KMS-11 (cell line): ENCODE measurements around the gene TMEM187.
A peak's percentile ranks its signal among the peaks of the same experiment; 100 is the strongest.

Source experiments
- H2AFZ ChIP-seq: fragments of 200-600 bp; sonication (generic); 2 replicates; pipeline ENCODE4 v1.6.1; 2016; ENCODE audit warnings: antibody characterized with exemption, mixed run types, low read depth
- H3K27ac ChIP-seq: fragments of 200-600 bp; sonication (generic); 2 replicates; pipeline ENCODE4 v1.6.1; 2016; ENCODE audit warnings: mild to moderate bottlenecking, mixed run types
- H3K27me3 ChIP-seq: fragments of 200-600 bp; sonication (generic); 2 replicates; pipeline ENCODE4 v1.6.1; 2017; ENCODE audit warnings: mild to moderate bottlenecking, low read depth, mixed run types, moderate library complexity; ENCODE audit not compliant: insufficient read depth
- H3K36me3 ChIP-seq: fragments of 200-600 bp; sonication (generic); 2 replicates; pipeline ENCODE4 v1.6.1; 2017; ENCODE audit warnings: mild to moderate bottlenecking, mixed run types; ENCODE audit not compliant: insufficient read depth
- H3K4me1 ChIP-seq: fragments of 200-600 bp; sonication (generic); 2 replicates; pipeline ENCODE4 v1.6.1; 2016; ENCODE audit warnings: mild to moderate bottlenecking, low read depth, mixed run types; ENCODE audit not compliant: poor library complexity, severe bottlenecking
- H3K4me2 ChIP-seq: fragments of 200-600 bp; sonication (generic); 2 replicates; pipeline ENCODE4 v1.7.0; 2016; ENCODE audit warnings: mild to moderate bottlenecking, mixed run types
- H3K4me3 ChIP-seq: fragments of 200-600 bp; sonication (generic); IDR thresholded peaks from 2 replicates; pipeline ENCODE4 v1.6.1; 2017; ENCODE audit warnings: low read depth, low read length, mixed read lengths; ENCODE audit not compliant: insufficient read depth
- H3K79me2 ChIP-seq: fragments of 200-600 bp; sonication (generic); 2 replicates; pipeline ENCODE4 v1.6.1; 2016; ENCODE audit warnings: low read depth, mixed run types; ENCODE audit not compliant: insufficient read depth
- H3K9ac ChIP-seq: fragments of 200-600 bp; sonication (generic); 2 replicates; pipeline ENCODE4 v1.6.1; 2016; ENCODE audit warnings: mild to moderate bottlenecking, mixed run types
- H4K20me1 ChIP-seq: fragments of 200-600 bp; sonication (generic); 2 replicates; pipeline ENCODE4 v1.6.1; 2016; ENCODE audit warnings: mild to moderate bottlenecking, mixed run types; ENCODE audit not compliant: insufficient read depth
- CTCF ChIP-seq: fragments of 200-600 bp; sonication (generic); conservative IDR thresholded peaks from 2 replicates; pipeline ENCODE4 v1.6.1; 2017; ENCODE audit warnings: low read depth, mild to moderate bottlenecking, antibody characterized with exemption, low read length, moderate library complexity, mixed read lengths

The TMEM187 gene

GRCh38 chrX:153953342-153953830, 19.2 kb upstream of the TMEM187 start:
- H2AFZ ChIP-seq, result no peak overlapping the region
- peak; percentile 82 for TF ChIP-seq CTCF
- no peak overlapping the region for H3K4me3 ChIP-seq
- no peaks in the 10 kb centered on the region; the same call in 1 of the 2 replicates for H3K36me3 ChIP-seq
- no peak overlapping the region for H3K9ac ChIP-seq
- no peak overlapping the region for H3K27ac ChIP-seq
- no peaks in the 10 kb centered on the region for H3K4me1 ChIP-seq
- no peaks in the 10 kb centered on the region for H4K20me1 ChIP-seq
- H3K79me2 ChIP-seq, result no peaks in the 10 kb centered on the region
- H3K4me2 ChIP-seq, result no peak overlapping the region
- H3K27me3 ChIP-seq, result no peaks in the 10 kb centered on the region

- H3K4me3 ChIP-seq, result no peak overlapping the region
- no peaks in the 10 kb centered on the region; the same call in 1 of the 2 replicates for H3K36me3 ChIP-seq
- no peak overlapping the region for H3K9ac ChIP-seq
- no peak for TF ChIP-seq CTCF
- no peaks in the 10 kb centered on the region for H3K4me1 ChIP-seq
- no peaks in the 10 kb centered on the region for H4K20me1 ChIP-seq
- H3K4me2 ChIP-seq, result no peak overlapping the region
- H3K79me2 ChIP-seq, result no peaks in the 10 kb centered on the region
- H3K27me3 ChIP-seq, result no peaks in the 10 kb centered on the region
- no peak overlapping the region for H3K27ac ChIP-seq
- H2AFZ ChIP-seq, result no peak overlapping the region
Observed at GRCh38 chrX:153953892-153954557, 18.5 kb upstream of the TMEM187 start.

GRCh38 chrX:153954558-153955227, 17.9 kb upstream of the TMEM187 start:
- H4K20me1 ChIP-seq, result no peaks in the 10 kb centered on the region
- H3K36me3 ChIP-seq, result no peaks in the 10 kb centered on the region; the same call in 1 of the 2 replicates

GRCh38 chrX:153955228-153955732, 17.3 kb upstream of the TMEM187 start:
- no peaks in the 10 kb centered on the region; the same call in 1 of the 2 replicates for H3K36me3 ChIP-seq
- no peak overlapping the region for H3K9ac ChIP-seq
- no peaks in the 10 kb centered on the region for H3K79me2 ChIP-seq
- no peaks in the 10 kb centered on the region for H4K20me1 ChIP-seq
- no peak overlapping the region for H3K4me3 ChIP-seq
- no peaks in the 10 kb centered on the region for H3K4me1 ChIP-seq
- no peak for TF ChIP-seq CTCF
- H2AFZ ChIP-seq, result no peak overlapping the region
- H3K27me3 ChIP-seq, result no peaks in the 10 kb centered on the region
- no peak overlapping the region for H3K4me2 ChIP-seq
- H3K27ac ChIP-seq, result no peak overlapping the region

More at GRCh38 chrX:153954558-153955227, 17.9 kb upstream of the TMEM187 start:
- Histone ChIP-seq H3K27me3 (no peaks in the 10 kb centered on the region), H3K4me2 (no peak overlapping the region), H3K27ac (no peak overlapping the region), H3K4me1 (no peaks in the 10 kb centered on the region), H2AFZ (no peak overlapping the region), H3K4me3 (no peak overlapping the region), H3K79me2 (no peaks in the 10 kb centered on the region), H3K9ac (no peak overlapping the region)
- TF ChIP-seq CTCF, result no peak
